Lung (tissue), 12 donors: ENCODE measurements around the gene PIGM. TPM values are rescaled to one million over a fixed set of nuclear protein-coding genes. Genes with fewer than 3 reads are reported as not detected.
"Not testable (repeated sequence)": the region's sequence is repeated elsewhere in the genome, so short reads cannot be mapped to it uniquely, and the experiment has no call there.

Source experiments
- ATAC-seq: fragments of 200-7000 bp; cut with Tn5 transposase; one replicate; pipeline ENCODE4 v1.9.1; 2020; ENCODE audit warnings: moderate number of reproducible peaks; ENCODE audit not compliant: insufficient read depth, low FRiP score
- DNase-seq, 3 donors: peaks; one replicate each; pipeline ENCODE4 v3.0.0-alpha.2; 2013 to 2017
- H3K27ac ChIP-seq, 2 donors: one replicate each; pipeline ENCODE4 v1.5.1; 2013; ENCODE audit warnings: mild to moderate bottlenecking in 2 of 2, moderate library complexity in 2 of 2, control low read depth in 1 of 2, inconsistent platforms in 1 of 2, low read depth in 1 of 2, low read length in 1 of 2
- H3K27me3 ChIP-seq, 3 donors: one replicate each; pipeline ENCODE4 v1.5.1; 2013; ENCODE audit warnings: low read length in 2 of 3; ENCODE audit not compliant: control insufficient read depth in 3 of 3, insufficient read depth in 3 of 3
- H3K36me3 ChIP-seq, 4 donors: one replicate each; pipeline ENCODE4 v1.5.1; 2013; ENCODE audit warnings: low read length in 4 of 4, mild to moderate bottlenecking in 1 of 4, moderate library complexity in 1 of 4; ENCODE audit not compliant: control insufficient read depth in 4 of 4, insufficient read depth in 4 of 4
- H3K4me1 ChIP-seq, 5 donors: one replicate each; pipeline ENCODE4 v1.5.1; 2013; ENCODE audit warnings: low read length in 5 of 5, mild to moderate bottlenecking in 2 of 5, moderate library complexity in 1 of 5; ENCODE audit not compliant: control insufficient read depth in 5 of 5, insufficient read depth in 5 of 5
- H3K4me3 ChIP-seq: one replicate; pipeline ENCODE4 v1.5.1; 2013; ENCODE audit warnings: mild to moderate bottlenecking, control low read depth, moderate library complexity
- H3K9ac ChIP-seq, 2 donors: one replicate each; pipeline ENCODE4 v1.5.1; 2013; ENCODE audit warnings: low read length in 2 of 2, control low read depth in 1 of 2; ENCODE audit not compliant: insufficient read depth in 1 of 2
- H3K9me3 ChIP-seq, 4 donors: one replicate each; pipeline ENCODE4 v1.5.1; 2013; ENCODE audit warnings: low read length in 3 of 4, mild to moderate bottlenecking in 1 of 4, moderate library complexity in 1 of 4; ENCODE audit not compliant: control insufficient read depth in 4 of 4, insufficient read depth in 3 of 4
- CTCF ChIP-seq: IDR thresholded peaks from 2 replicates; pipeline ENCODE4 v1.5.1; 2012; ENCODE audit warnings: mild to moderate bottlenecking; ENCODE audit errors: control extremely low read depth, extremely low read depth
- WGBS, 2 donors: extraction: QIAGEN DNeasy Blood & Tissue Kit; methylation state at CpG; one replicate each; pipeline ENCODE4 v1.1.7; 2013; 5-methylcytosine and 5-hydroxymethylcytosine counted together
- polyA plus RNA-seq, 2 donors: library from polyadenylated mRNA; stranded (reverse); fragments of 200-250 nt; gene quantifications; one replicate each; pipeline ENCODE4 v1.2.1, GENCODE V29; 2013
- total RNA-seq, 2 donors: library from RNA; depleted of rRNA in 1 of 2; stranded (reverse); fragments of >200 nt in 1 of 2; gene quantifications; one replicate each; pipeline ENCODE4 v1.2.1, GENCODE V29; 2014 to 2021
- donor health status: control.
- donor health status: control.
- donor health status: Bipolar disorder and iron deficiency.
- donor health status: healthy.
- donor health status: DM: yes; HTN: yes; CAD: no.

Gene PIGM
- total and polyA plus RNA-seq, 4 donors = 3.7 to 9.1 (median 5.7) TPM

GRCh38 chr1:160052936-160053335 is 21.1 kb upstream of the PIGM start:
- 60 to 64% methylated on average over 6 of the region's 6 CpGs for WGBS, 2 donors
- H3K4me3 ChIP-seq = no peak overlapping the region

GRCh38 chr1:160050619-160051018 is 18.8 kb upstream of the PIGM start:
- DNase-seq (no peak), ATAC-seq (no peak)
- no peaks in the 10 kb centered on the region for H3K36me3 ChIP-seq
- no peak overlapping the region for H3K4me3 ChIP-seq
- WGBS, 2 donors = 85 to 88% methylated on average over 1 of the region's 1 CpG
- no peak overlapping the region for H3K9ac ChIP-seq
- H3K4me1 ChIP-seq = peaks cover 0 to 12% (median 10%) of the 10 kb centered on the region in 5 donors
- H3K27ac ChIP-seq = no peak overlapping the region
- no peak for TF ChIP-seq CTCF
- no peaks in the 10 kb centered on the region for H3K9me3 ChIP-seq
- H3K27me3 ChIP-seq = peaks cover 0 to 5% (median 0%) of the 10 kb centered on the region in 3 donors

More at GRCh38 chr1:160052936-160053335, 21.1 kb upstream of the PIGM start:
- no peaks in the 10 kb centered on the region for H3K27me3 ChIP-seq
- no peak for TF ChIP-seq CTCF
- no peaks in the 10 kb centered on the region for H3K4me1 ChIP-seq
- no peaks in the 10 kb centered on the region for H3K9me3 ChIP-seq
- H3K9ac ChIP-seq = no peak overlapping the region
- no peaks in the 10 kb centered on the region for H3K36me3 ChIP-seq
- no peak for ATAC-seq
- no peak for DNase-seq
- no peak overlapping the region for H3K27ac ChIP-seq

- H3K27ac ChIP-seq, H3K27me3 ChIP-seq, H3K4me3 ChIP-seq, ATAC-seq, DNase-seq, H3K9ac ChIP-seq, H3K36me3 ChIP-seq, H3K9me3 ChIP-seq: not testable (repeated sequence)
- WGBS, 2 donors = 75 to 80% methylated on average over 2 of the region's 2 CpGs
- peaks cover 0 to 12% (median 10%) of the 10 kb centered on the region in 5 donors for H3K4me1 ChIP-seq
These were observed 18.4 kb upstream of the PIGM start for GRCh38 chr1:160050182-160050581.

GRCh38 chr1:160049101-160049500 is 17.3 kb upstream of the PIGM start:
- Histone ChIP-seq H3K36me3 (no peaks in the 10 kb centered on the region), H3K4me3 (no peak overlapping the region), H3K9me3 (no peaks in the 10 kb centered on the region), H3K9ac (no peak overlapping the region), H3K27me3 (peaks cover 0 to 8% (median 0%) of the 10 kb centered on the region in 3 donors), H3K27ac (no peak overlapping the region), H3K4me1 (peaks cover 0 to 12% (median 10%) of the 10 kb centered on the region in 5 donors)
- ATAC-seq (no peak), DNase-seq (no peak)
- 91% methylated on average over 3 of the region's 3 CpGs for WGBS, 2 donors
- no peak for TF ChIP-seq CTCF
